HG02623 (cell line): ENCODE data around the gene KCNQ1.

ENCODE experiments used
- ATAC-seq: cut with Tn5 transposase; IDR thresholded peaks from one replicate; pipeline ENCODE4 v1.9.1; 2021; ENCODE audit warnings: moderate library complexity; ENCODE audit not compliant: unreplicated experiment

Gene KCNQ1

GRCh38 chr11:2788168-2789071, 343.6 kb downstream of the KCNQ1 start:
- ATAC-seq, result no peak

DNA sequence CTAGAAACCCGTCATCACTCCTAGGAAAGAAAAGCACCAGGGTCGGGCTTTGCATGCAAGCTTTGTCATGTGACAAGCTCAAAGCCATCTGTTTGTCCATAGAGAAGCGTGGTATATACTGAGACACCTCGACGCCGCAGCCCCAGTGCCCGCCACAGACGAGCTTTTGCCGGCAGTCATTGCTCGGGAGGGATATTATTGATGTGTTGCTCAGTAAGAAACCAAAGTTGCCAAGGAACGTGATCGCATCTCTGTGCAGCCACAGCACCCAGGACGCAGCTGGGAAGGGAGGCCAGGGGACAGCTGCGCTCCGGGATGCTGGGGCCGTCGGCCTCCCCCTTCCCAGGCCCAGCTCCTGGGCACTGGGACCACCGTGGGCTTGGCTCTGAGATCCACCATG, 344.5 kb downstream of the KCNQ1 start:
- ATAC-seq, result no peak

- no peak for ATAC-seq
These were observed 345.2 kb downstream of the KCNQ1 start for GRCh38 chr11:2789791-2790567.

GRCh38 chr11:2790568-2790921, 345.7 kb downstream of the KCNQ1 start:
- no peak for ATAC-seq

- no peak for ATAC-seq
These were observed 346.3 kb downstream of the KCNQ1 start for GRCh38 chr11:2791139-2791520.

- ATAC-seq, result no peak
These were observed 346.9 kb downstream of the KCNQ1 start for GRCh38 chr11:2791521-2792380.

GRCh38 chr11:2792381-2793250, 347.8 kb downstream of the KCNQ1 start:
- ATAC-seq, result no peak

DNA sequence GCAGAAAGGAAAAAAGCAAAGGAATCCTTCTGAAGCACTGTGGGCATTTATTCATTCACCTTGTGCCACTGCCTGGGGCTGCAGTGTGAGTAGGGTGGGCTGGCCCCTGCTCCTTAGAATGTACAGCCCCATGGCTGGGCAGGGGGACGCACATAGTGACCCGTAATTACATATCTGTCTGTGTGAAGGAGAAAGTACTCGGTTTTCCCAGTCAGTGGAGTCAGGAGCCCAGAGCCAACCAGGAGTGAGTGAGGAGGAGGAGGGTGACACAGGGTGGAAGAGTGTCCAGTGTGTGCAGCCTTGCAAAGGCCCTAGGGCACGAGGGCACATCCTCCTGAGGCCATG, 348.9 kb downstream of the KCNQ1 start:
- ATAC-seq, result no peak

- ATAC-seq, result no peak
These were observed 349.5 kb downstream of the KCNQ1 start for GRCh38 chr11:2794046-2794967.

DNA sequence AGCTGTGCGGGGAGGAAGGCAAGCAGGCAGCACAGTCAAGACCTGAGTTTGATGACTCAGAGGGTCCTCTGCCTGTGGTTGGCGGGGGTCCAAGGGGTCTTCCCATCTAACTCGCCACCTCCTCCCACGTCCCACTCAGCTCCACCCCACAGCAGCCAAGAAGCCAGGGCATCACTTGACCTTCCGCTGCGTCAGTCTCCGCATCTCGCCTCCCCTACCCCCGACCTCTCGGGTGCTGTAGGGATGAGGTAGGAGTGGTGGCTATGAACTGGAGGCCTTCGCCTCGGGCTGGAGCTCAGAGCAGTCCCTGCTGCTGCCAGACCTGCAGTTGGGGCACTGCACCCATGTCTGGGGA, 350.1 kb downstream of the KCNQ1 start:
- no peak for ATAC-seq

DNA sequence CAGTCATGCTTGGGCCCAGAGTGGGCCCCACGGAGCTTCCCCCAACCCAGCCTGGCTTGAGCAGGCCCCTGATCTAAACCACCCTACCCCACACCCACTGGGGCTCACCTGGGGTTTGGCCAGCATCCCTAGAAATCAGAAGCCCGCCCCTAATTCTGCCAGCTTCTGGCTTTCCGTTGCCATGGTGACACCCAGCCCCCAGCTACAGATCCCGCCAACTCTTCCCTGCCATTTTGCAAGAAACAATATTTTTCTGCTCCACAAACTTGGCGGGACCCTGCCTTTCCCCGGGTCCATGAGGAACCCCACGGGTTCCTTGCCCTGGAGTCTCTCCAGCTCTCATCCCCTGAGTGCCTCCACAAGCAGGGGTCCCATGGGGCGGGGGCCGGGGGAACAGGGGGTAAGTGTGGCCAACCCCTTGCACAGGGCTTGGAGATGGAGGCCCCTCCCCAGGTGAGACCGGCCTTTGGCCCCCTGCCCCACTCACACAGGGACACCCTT, 350.7 kb downstream of the KCNQ1 start:
- no peak for ATAC-seq

DNA sequence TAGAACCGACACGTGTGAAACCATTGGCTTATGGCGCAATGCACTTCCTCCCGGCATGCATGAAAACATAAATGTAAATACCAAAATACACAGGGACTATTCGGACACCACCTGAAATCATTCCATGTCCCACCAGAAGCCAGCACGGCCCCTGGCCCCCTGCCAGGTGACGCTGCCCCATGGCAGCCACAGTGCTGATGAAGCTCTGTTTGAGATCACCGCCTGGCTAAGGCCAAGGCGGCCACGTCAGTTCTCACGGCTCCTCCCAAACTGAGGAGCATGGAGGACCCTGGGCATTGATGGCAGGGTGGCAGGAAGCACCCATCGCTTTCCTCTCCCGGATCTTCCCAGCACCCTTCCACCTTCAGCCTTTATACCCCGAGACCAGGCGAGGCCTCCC, 351.3 kb downstream of the KCNQ1 start:
- ATAC-seq, result no peak

- ATAC-seq, result no peak
These were observed 351.8 kb downstream of the KCNQ1 start for GRCh38 chr11:2796508-2797113.

GRCh38 chr11:2797121-2797711, 352.4 kb downstream of the KCNQ1 start:
- no peak for ATAC-seq

- no peak for ATAC-seq
These were observed 353.0 kb downstream of the KCNQ1 start for GRCh38 chr11:2797741-2798361.

DNA sequence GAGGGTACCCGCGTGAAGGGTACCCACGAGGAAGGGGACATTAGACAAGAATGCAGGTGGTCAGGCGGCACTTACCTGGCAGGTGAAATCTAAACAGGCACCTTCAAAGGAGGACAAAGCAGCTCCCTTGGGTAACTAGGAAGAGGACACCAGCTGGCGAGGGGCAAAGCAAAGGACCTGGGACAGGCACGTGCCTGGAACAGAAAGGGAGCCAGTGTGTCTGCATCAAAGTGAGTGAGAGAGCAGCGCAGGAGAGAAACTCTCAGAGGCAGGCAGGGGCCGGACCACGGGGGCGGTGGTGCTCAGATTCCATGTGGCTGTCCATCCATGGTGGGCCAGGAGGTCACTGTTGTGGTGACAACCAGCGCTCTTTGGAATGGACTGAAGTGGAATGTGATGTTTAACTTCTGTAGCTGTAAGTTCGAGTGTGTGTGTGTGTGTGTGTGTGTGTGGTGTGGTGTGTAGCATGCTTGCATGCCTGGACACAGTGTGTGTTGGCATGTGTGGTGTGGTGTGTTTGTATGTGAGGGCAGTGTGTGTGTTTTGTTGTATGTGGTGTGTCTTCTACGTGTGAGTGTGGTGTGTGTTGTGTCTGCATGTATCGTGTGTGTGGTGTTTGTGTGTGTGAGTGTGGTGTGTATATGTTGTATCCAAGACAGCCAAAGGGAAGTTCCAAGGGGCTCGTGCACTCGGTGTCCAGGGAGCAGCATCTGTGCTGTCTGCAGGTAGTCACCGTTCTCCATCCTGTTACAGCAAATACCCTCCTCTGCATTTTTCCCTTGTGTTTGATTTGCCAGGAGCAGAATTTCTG, 354.3 kb downstream of the KCNQ1 start:
- no peak for ATAC-seq
